Activated CD4-positive, alpha-beta T cell treated with anti-CD3 and anti-CD28 coated beads, Interleukin-2, Interleukin-4, amounts not matched to agents 100 ng/mL and 50 ng/mL, durations not matched to agents 16 hours and 8 hours (primary cell): Measurements from ENCODE around the gene PDE5A.
"Not testable (repeated sequence)": the region's sequence is repeated elsewhere in the genome, so short reads cannot be mapped to it uniquely, and the experiment has no call there.

Source experiments
- DNase-seq: peaks from one replicate; pipeline ENCODE4 v3.0.0-alpha.2; 2020; ENCODE audit warnings: low spot score

Gene PDE5A

DNA sequence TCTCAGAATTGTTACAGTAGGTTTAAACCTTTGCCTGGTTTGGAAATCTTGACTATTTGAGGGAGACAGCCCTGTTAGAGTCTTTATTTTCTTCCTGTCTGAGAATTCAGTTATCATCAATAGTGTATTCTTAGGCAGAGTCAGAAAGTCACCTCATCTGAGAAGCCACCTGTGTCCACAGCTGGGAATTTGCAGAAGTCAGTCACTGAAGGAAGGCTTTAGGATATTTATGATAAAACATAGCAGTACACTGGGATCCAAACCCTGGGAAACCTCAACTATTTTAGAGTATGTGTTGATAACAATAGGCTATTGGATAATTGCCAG, 157.9 kb downstream of the PDE5A start:
- DNase-seq, result not testable (repeated sequence)

DNA sequence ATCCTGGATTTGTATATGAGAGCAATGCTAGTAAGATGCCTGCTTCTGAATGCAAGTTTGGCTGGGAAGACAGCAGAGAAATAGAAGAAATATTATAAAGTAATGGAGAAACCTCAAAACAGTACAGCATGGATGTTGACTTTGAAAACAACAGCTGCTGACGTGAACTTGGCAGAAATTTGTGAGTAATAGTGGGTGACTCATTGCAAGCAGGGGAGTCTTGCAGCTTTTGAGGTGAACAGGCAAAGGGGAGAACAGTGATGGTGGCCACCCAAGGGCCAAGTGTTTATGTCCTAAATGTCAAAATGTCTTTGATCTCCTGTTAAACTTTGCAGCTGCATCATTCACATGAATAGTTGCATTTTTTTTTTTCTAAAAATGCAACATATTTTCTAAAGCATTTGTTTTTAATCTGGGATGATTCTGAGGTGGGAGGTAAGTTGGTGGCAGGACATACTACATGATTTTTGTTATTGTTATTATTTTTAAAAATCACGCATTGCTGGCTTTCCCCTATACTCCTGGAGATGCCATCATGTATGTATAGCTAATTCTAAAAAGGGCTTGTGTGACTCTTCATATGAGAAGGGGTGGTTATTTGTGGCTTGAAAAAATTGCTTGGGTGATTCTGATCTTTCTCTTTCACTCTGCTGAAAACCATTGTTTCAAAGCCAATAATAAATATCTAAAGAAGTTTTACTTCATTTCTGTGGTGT, 158.4 kb downstream of the PDE5A start:
- peak; percentile 10 for DNase-seq

DNA sequence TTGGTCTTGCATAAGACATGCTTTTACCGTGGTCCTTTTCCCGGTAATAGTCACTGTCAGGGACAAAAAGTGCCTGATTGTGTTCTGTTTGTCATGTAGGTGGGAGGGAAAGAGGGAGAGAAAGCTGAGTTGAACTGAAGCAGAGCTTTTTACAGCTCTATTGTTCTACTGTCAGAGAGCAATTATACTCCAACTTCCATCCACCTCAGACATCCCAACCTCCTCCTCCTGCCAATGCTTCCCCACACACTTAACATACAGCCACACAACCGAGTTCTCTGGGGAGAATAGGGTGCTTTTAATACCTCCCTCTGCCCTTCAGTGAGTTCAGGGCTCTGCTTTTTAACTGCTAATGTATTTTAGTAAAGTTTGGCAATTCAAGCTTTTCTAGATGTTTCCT, 159.6 kb downstream of the PDE5A start:
- DNase-seq, result not testable (repeated sequence)

DNA sequence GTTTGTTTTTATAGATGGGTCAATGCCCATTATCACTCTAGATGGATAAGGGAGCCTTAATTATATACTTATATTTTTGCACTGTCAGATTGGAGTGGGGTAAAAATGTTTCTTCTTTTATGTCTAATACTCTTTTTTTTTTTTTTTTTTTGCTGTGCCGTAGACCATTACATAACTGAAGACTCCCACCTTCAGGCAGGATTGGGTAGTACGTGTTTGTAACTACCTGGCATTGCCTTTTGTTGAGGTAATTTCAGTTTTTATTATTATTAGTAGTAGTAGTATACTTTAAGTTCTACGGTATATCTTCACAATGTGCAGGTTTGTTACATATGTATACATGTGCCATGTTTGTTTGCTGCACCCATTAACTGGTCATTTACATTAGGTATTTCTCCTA, 165.9 kb downstream of the PDE5A start:
- DNase-seq, result not testable (repeated sequence)

DNA sequence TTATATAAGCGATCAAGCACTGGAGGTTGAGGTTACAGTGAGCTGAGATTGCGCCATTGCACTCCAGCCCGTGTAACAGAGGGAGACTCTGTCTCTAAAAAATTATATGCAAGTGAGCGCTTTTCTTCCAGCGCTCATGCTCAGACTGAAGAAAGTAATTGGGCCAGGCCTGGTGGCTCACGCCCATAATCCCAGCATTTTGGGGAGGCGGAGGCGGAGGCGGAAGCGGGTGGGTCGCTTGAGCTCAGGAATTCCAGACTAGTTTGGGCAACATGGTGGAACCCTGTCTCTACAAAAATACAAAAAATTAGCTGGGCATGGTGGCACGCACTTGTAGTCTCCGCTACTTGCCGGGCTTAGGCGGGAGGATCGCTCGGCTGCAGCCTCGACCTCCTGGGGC, 172.9 kb downstream of the PDE5A start:
- not testable (repeated sequence) for DNase-seq

DNA sequence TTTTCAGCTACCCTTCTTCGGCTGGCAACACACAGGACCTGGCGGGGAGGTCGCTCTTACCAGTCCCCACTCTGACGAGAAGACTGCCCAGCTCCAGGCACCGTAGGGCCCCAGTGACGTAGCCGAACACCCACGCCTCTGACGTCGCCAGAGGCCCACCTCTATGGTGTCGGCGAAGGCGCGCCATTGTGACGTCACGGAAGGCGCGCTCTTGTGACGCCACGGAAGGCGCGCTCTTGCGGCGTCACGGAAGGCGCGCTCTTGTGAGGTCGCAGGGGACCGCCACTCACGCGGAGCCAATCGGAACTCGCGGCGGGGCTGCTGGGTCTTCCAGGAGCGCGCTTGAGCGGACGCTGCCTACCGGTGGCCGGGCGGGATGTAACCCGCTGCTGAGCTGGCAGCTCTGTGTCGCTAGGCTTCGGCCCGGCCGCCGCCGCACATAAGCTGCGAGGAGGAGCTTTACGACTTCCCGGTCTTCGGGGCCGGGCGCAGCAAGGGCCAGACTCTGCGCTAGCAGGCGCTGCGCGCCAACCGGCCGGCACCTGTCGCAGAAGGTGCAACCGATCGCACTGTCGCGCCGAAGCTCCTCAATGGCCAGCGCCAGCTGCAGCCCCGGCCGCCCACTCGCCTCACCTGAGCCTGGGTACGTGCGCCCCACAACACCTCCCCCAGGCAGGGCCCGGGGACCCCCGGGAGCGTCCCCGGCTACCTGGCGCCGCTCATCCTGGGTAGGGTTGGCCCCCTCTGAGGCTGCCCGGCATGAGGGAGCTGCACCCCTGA, 173.9 kb downstream of the PDE5A start:
- DNase-seq, result peak; percentile 96

DNA sequence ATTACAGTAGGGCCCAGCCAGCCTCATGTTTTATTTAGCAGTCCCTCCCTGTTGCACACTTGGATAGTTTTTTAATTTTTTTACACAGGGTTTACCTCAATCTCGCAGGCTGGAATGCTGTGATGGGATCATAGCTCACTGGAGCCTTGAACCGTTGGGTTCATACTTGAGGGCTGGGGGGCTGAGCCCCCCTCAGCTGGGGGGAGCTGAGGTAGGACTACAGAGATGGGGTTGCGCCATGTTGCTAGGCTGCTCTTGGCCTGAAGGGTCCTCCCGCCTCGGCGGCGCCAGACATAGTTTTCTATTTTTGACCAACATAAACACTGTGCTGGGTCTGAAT, 174.5 kb downstream of the PDE5A start:
- DNase-seq, result not testable (repeated sequence)

DNA sequence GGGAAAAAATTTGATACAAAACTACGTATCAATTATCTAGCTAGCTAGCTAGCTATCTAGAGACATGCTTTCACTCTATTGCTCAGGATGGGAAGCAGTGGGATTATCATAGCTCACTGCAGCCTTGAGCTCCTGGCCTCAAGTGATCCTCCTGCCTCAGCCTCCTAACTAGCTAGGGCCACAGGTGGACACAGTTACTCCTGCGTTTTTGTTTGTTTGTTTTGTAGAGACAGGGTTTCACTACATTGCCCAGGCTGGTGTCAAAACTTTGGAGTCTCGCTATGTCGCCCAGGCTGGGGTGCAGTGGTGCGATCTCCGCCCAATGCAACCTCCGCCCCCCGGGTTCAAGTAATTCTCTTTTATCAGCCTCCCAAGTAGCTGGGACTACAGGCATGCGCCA, 175.3 kb downstream of the PDE5A start:
- not testable (repeated sequence) for DNase-seq

DNA sequence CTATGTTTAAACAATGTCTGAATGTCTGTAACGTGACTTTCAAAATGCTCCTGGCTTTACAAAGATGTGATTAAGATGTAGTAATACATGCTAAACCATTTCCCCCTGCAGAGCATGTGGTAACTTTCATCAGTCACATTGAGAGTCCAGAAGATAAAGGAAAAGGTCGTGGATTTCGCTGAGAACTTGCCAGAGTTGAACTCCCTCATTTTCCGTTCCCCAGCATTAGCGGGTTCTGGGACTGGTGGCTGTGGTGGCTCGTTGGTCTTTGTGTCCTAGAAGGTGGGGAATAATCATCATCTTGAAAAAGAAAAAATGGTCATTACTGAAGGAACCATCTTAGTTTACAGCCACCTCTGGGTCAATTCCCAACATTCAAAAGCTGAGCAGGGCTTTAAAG, 178.8 kb downstream of the PDE5A start:
- DNase-seq, result not testable (repeated sequence)
